CD4-positive, alpha-beta memory T cell (primary cell): Measurements from ENCODE around the gene CAPZB. TPM values are rescaled to one million over a fixed set of nuclear protein-coding genes. Genes with fewer than 3 reads are reported as not detected.

ENCODE experiments used
- CTCF ChIA-PET: fragments of 350-600 bp; sonication (Branson Sonifier 250); formaldehyde crosslinking; loops from one replicate; lab custom pipeline; 2021; ENCODE audit warnings: inconsistent platforms; ENCODE audit not compliant: partially characterized antibody; lab: Charles Lee
- POLR2A ChIA-PET: fragments of 350-600 bp; sonication (Branson Sonifier 250); formaldehyde crosslinking; loops from one replicate; lab custom pipeline; 2021; ENCODE audit not compliant: partially characterized antibody; lab: Charles Lee
- DNase-seq, 5 donors: peaks; one replicate each; pipeline versions ENCODE4 v3.0.0 to v3.0.0-alpha.2; 2020 to 2022; ENCODE audit warnings: mixed read lengths in 1 of 5
- H3K27ac ChIP-seq: one replicate; pipeline ENCODE4 v1.7.0; 2013; ENCODE audit warnings: low read depth, low read length
- H3K27me3 ChIP-seq: 2 replicates; pipeline ENCODE4 v1.7.0; 2013; ENCODE audit warnings: mild to moderate bottlenecking, low read length, moderate library complexity; ENCODE audit not compliant: insufficient read depth
- H3K36me3 ChIP-seq: 2 replicates; pipeline ENCODE4 v1.7.0; 2013; ENCODE audit warnings: mild to moderate bottlenecking, low read length, moderate library complexity; ENCODE audit not compliant: insufficient read depth
- H3K4me1 ChIP-seq: 2 replicates; pipeline ENCODE4 v1.7.0; 2013; ENCODE audit warnings: mild to moderate bottlenecking, low read length, moderate library complexity; ENCODE audit not compliant: insufficient read depth
- H3K4me3 ChIP-seq, 2 donors: one replicate each; pipeline ENCODE4 v1.7.0; 2013; ENCODE audit warnings: low read length in 2 of 2, mild to moderate bottlenecking in 1 of 2
- H3K9me3 ChIP-seq, 2 donors: one replicate each; pipeline ENCODE4 v1.7.0; 2013; ENCODE audit warnings: low read length in 2 of 2, control low read depth in 1 of 2; ENCODE audit not compliant: control insufficient read depth in 1 of 2
- H3K27ac Mint-ChIP-seq, 7 donors: one replicate each; pipeline ENCODE4 v1.8.0; 2020 to 2021; ENCODE audit warnings: mixed read lengths in 7 of 7, mild to moderate bottlenecking in 6 of 7, inconsistent platforms in 3 of 7, moderate library complexity in 3 of 7
- H3K27me3 Mint-ChIP-seq, 2 donors: one replicate each; pipeline ENCODE4 v1.8.0; 2020 to 2021; ENCODE audit warnings: mixed read lengths in 2 of 2
- H3K36me3 Mint-ChIP-seq, 2 donors: one replicate each; pipeline ENCODE4 v1.8.0; 2020 to 2021; ENCODE audit warnings: mixed read lengths in 2 of 2, inconsistent platforms in 1 of 2, mild to moderate bottlenecking in 1 of 2
- H3K4me1 Mint-ChIP-seq, 4 donors: one replicate each; pipeline ENCODE4 v1.8.0; 2020 to 2021; ENCODE audit warnings: mixed read lengths in 4 of 4, mild to moderate bottlenecking in 1 of 4
- H3K4me3 Mint-ChIP-seq, 8 donors: one replicate each; pipeline ENCODE4 v1.8.0; 2020 to 2021; ENCODE audit warnings: mixed read lengths in 8 of 8, mild to moderate bottlenecking in 7 of 8, moderate library complexity in 6 of 8, inconsistent platforms in 3 of 8
- H3K9me3 Mint-ChIP-seq, 8 donors: one replicate each; pipeline ENCODE4 v1.8.0; 2020 to 2021; ENCODE audit warnings: mixed read lengths in 8 of 8, mild to moderate bottlenecking in 5 of 8, inconsistent platforms in 3 of 8, moderate library complexity in 1 of 8
- intact Hi-C: fragments of 100-400 bp; cut with micrococcal nuclease; formaldehyde crosslinking; loops from one replicate; pipeline ENCODE4 v1.15.1; 2023
- polyA plus RNA-seq, 2 donors: library from polyadenylated mRNA; unstranded; fragments of 300-500 nt; fragmentation: Illumina TruSeq; gene quantifications; one replicate each; pipeline ENCODE4 v1.2.3, GENCODE V29; 2021
- total RNA-seq, 2 experiments: library from RNA; stranded (reverse); gene quantifications; one replicate each; pipeline ENCODE4 v1.2.3, GENCODE V29; 2021

Gene CAPZB
- total and polyA plus RNA-seq, 4 experiments from 2014 or later, result 244 to 602 (median 346) TPM

DNA sequence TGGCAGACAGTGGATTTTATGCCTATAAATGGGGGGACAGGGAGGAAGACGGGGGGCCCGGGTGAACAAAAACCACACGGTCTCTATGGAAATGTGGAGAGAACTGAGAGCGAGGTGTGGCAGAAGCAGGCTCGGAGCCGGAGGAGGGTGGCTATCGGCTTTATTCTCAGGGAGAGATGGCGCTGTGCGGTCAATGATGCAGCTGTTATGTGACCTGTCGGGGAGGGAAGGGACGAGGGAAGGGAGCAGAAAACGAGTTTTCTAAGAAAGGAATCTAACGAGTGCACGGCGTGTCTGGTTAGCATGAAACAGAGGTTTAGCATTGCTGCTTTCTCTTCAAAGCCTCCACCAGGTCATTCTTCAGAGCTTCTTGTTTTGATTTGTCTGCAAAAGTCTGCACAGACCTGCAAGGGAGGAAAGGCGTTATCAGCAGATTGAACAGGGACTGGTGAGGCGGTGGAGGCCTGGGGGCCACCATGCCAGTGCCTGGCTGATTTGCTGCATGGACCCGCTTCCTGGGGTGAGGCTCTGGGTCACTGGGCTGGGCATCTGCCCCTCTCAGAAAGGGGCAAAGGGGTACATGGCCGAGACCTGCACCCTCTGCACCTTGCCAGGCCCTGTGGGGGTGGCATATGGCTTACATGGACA is 146.0 kb downstream of the CAPZB start:
- Histone ChIP-seq H3K27me3 (no peaks in the 10 kb centered on the region), H3K9me3 (no peaks in the 10 kb centered on the region), H3K4me3 (no peak overlapping the region), H3K27ac (no peak overlapping the region), H3K36me3 (peaks cover 42% of the 10 kb centered on the region), H3K4me1 (no peaks in the 10 kb centered on the region)
- intact Hi-C loops, result no loop called here
- no peaks in the 10 kb centered on the region for H3K27me3 Mint-ChIP-seq
- CTCF ChIA-PET, result no interaction called here
- DNase-seq, result no peak
- H3K4me3 Mint-ChIP-seq, result no peak overlapping the region
- peaks cover 0 to 6% (median 0%) of the 10 kb centered on the region in 8 donors for H3K9me3 Mint-ChIP-seq
- POLR2A ChIA-PET, result no interaction called here
- H3K36me3 Mint-ChIP-seq, result peaks cover 19 to 49% of the 10 kb centered on the region in 2 donors
- H3K27ac Mint-ChIP-seq, result peak overlapping the region in 2 of 7 donors; percentile 15 to 30
- peaks cover 5 to 8% (median 6%) of the 10 kb centered on the region in 4 donors for H3K4me1 Mint-ChIP-seq

DNA sequence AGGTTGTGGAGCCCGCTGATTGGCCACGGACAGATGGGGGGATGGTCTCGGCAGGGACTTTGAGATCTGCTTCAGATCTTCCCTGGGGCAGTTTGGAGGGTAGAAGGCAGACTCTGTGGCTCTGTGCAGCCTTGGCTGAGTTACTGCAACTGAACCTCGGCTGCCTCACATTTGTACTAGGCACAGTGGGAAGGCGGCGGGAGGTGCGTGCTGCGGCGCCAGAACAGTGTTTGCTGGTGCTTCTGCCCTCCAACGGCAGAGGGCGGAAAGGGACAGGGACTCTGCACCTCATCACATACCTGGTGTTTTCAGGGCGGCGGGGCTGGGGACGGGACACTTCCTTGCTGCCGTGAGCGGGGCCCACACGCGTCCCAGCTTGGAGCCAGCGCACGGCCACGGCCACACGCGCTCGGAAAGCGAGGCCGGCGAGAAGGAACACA is 147.0 kb downstream of the CAPZB start:
- Histone ChIP-seq H3K4me3 (no peak overlapping the region), H3K36me3 (peaks cover 33% of the 10 kb centered on the region), H3K27me3 (no peaks in the 10 kb centered on the region), H3K4me1 (no peaks in the 10 kb centered on the region), H3K9me3 (no peaks in the 10 kb centered on the region), H3K27ac (no peak overlapping the region)
- H3K27ac Mint-ChIP-seq, result peak overlapping the region in 2 of 7 donors; percentile 30 to 68
- intact Hi-C loops, result no loop called here
- POLR2A ChIA-PET, result no interaction called here
- no peaks in the 10 kb centered on the region for H3K27me3 Mint-ChIP-seq
- H3K4me1 Mint-ChIP-seq, result peaks cover 5 to 6% (median 5%) of the 10 kb centered on the region in 4 donors
- H3K9me3 Mint-ChIP-seq, result peaks cover 0 to 6% (median 0%) of the 10 kb centered on the region in 8 donors
- DNase-seq, result no peak
- no peak overlapping the region for H3K4me3 Mint-ChIP-seq
- CTCF ChIA-PET, result no interaction called here
- peaks cover 14 to 44% of the 10 kb centered on the region in 2 donors for H3K36me3 Mint-ChIP-seq

DNA sequence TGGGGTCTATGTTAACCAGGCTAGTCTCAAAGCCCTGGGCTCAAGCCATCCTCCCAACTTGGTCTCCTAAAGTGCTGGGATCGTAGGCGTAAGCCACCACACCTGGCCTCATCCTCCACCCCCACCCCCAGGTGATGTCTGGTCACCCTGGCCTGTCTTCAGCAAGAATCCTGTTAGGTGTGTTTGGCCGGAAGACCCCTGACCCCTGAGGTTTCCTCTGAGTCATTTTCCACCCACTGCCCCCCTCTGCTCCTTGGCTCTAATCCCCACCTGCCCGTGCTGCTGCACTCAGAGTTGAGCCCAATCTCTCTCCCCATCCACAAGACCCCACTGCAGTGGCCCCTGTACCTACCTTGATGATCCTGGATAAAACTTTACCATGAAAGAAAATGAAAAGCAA is 148.1 kb downstream of the CAPZB start:
- Mint-ChIP-seq H3K4me3 (peak overlapping the region in 3 of 8 donors; percentile 21 to 68 (median 26)), H3K9me3 (peaks cover 0 to 6% (median 0%) of the 10 kb centered on the region in 8 donors), H3K27me3 (no peaks in the 10 kb centered on the region), H3K27ac (peak overlapping the region in 2 of 7 donors; percentile 42 to 82), H3K4me1 (peaks cover 0 to 6% (median 5%) of the 10 kb centered on the region in 4 donors), H3K36me3 (peaks cover 9 to 39% of the 10 kb centered on the region in 2 donors)
- ChIA-PET CTCF (no interaction called here), POLR2A (no interaction called here)
- Histone ChIP-seq H3K9me3 (no peaks in the 10 kb centered on the region), H3K27ac (no peak overlapping the region), H3K27me3 (no peaks in the 10 kb centered on the region), H3K4me1 (no peaks in the 10 kb centered on the region), H3K4me3 (no peak overlapping the region), H3K36me3 (peaks cover 23% of the 10 kb centered on the region)
- intact Hi-C loops, result no loop called here
- no peak for DNase-seq

DNA sequence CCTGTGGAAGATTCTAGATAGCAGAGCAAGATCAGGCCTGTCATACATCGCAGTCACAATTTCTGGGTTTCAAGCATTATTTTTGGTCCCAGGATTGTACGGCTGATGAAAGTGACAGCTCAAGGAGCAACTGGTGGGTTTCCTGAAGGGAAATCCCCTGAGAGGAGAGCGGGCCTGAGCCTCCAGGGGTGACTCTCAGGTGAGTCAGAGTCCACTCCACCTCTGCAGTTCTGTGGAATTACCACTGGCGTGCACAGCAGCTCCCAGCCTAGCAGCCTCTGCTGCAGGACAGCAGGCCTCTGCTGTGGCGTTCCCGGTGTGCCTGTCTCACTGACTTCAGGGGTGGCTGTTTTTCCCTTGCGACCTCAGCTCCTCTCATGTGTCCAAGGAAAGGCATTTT is 148.8 kb downstream of the CAPZB start:
- peaks cover 0 to 6% (median 0%) of the 10 kb centered on the region in 8 donors for H3K9me3 Mint-ChIP-seq
- intact Hi-C loops, result no loop called here
- Histone ChIP-seq H3K27me3 (no peaks in the 10 kb centered on the region), H3K36me3 (peaks cover 22% of the 10 kb centered on the region), H3K9me3 (no peaks in the 10 kb centered on the region), H3K4me3 (no peak overlapping the region), H3K4me1 (no peaks in the 10 kb centered on the region), H3K27ac (no peak overlapping the region)
- H3K27me3 Mint-ChIP-seq, result no peaks in the 10 kb centered on the region
- peak overlapping the region in 4 of 7 donors; percentile 29 to 71 (median 63) for H3K27ac Mint-ChIP-seq
- CTCF ChIA-PET, result interaction anchor here (1.4 kb wide), 1 partner anchor 30 kb away, joined by 4 read pairs; no protein-coding TSS in a partner anchor
- POLR2A ChIA-PET, result no interaction called here
- peaks cover 9 to 33% of the 10 kb centered on the region in 2 donors for H3K36me3 Mint-ChIP-seq
- H3K4me3 Mint-ChIP-seq, result no peak overlapping the region
- H3K4me1 Mint-ChIP-seq, result peaks cover 0 to 6% (median 3%) of the 10 kb centered on the region in 4 donors
- no peak for DNase-seq

DNA sequence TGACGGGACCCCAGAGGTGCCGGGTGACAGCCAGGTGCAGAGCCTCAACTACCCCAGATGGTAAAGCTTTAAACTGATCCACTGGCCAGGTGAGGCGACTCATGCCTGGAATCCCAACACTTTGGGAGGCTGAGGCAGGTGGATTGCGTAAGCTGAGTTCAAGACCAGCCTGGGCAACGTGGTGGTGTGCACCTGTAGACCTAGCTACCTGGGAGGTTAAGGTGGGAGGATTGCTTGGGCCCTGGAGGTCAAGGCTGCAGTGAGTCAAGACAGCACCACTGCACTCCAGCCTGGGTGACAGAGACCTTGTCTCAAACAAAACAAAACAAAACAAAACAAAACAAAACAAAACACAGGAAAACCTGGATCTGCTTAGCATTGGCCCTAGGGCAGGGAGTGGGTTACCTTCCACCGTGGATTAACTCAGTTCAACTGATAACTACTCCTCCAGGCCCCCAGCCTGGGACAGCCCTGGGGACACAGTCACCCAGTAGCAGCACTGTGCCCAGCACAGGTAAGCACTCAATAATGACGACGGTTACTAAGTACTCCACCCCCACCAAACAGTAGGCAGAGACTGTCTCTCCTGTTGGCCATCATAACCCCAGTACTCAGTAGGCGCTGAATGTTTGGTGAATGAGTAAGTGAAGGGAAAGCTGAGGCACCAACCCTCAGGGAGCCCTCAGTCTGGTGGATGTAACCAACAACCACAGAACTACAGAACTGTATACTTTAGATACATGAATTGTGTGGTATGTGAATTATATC is 151.6 kb downstream of the CAPZB start:
- H3K4me1 ChIP-seq, result no peaks in the 10 kb centered on the region
- H3K27ac Mint-ChIP-seq, result peak overlapping the region in 1 of 7 donors; percentile 17
- no peak overlapping the region for H3K4me3 ChIP-seq
- DNase-seq, result no peak
- no peaks in the 10 kb centered on the region for H3K36me3 ChIP-seq
- peaks cover 0 to 13% of the 10 kb centered on the region in 2 donors for H3K36me3 Mint-ChIP-seq
- CTCF ChIA-PET, result interaction anchor here (0.8 to 1.5 kb wide), 2 partner anchors 10 to 12 kb away, joined by 3 to 4 read pairs; no protein-coding TSS in a partner anchor
- no peaks in the 10 kb centered on the region for H3K27me3 ChIP-seq
- peaks cover 0 to 7% (median 0%) of the 10 kb centered on the region in 8 donors for H3K9me3 Mint-ChIP-seq
- H3K9me3 ChIP-seq, result no peaks in the 10 kb centered on the region
- no peak overlapping the region for H3K4me3 Mint-ChIP-seq
- H3K4me1 Mint-ChIP-seq, result no peaks in the 10 kb centered on the region
- POLR2A ChIA-PET, result interaction anchor here (0.8 kb wide), 1 partner anchor 229 kb away, joined by 3 read pairs; no protein-coding TSS in a partner anchor
- intact Hi-C loops, result no loop called here
- H3K27ac ChIP-seq, result no peak overlapping the region
- no peaks in the 10 kb centered on the region for H3K27me3 Mint-ChIP-seq

- Histone ChIP-seq H3K9me3 (no peaks in the 10 kb centered on the region), H3K36me3 (no peaks in the 10 kb centered on the region), H3K4me1 (no peaks in the 10 kb centered on the region), H3K27ac (no peak overlapping the region), H3K4me3 (no peak overlapping the region), H3K27me3 (no peaks in the 10 kb centered on the region)
- POLR2A ChIA-PET, result interaction anchor here (0.7 kb wide), 1 partner anchor 249 kb away, joined by 3 read pairs; no protein-coding TSS in a partner anchor
- Mint-ChIP-seq H3K4me1 (no peaks in the 10 kb centered on the region), H3K36me3 (peaks cover 1 to 7% of the 10 kb centered on the region in 2 donors), H3K27me3 (no peaks in the 10 kb centered on the region), H3K4me3 (no peak overlapping the region), H3K27ac (peak overlapping the region in 1 of 7 donors; percentile 78), H3K9me3 (peaks cover 0 to 7% (median 0%) of the 10 kb centered on the region in 8 donors)
- DNase-seq, result no peak
- CTCF ChIA-PET, result interaction anchor here (0.8 to 1.5 kb wide), 2 partner anchors 11 kb away, joined by 3 to 4 read pairs; no protein-coding TSS in a partner anchor
- intact Hi-C loops, result no loop called here
These were observed 152.5 kb downstream of the CAPZB start for GRCh38 chr1:19332832-19333231.
